SH-SY5Y (cell line): ENCODE data around the gene BCO2.

Experiments used
- GATA2 ChIP-seq: IDR thresholded peaks from 2 replicates; pipeline ENCODE4 v1.6.1; 2011; ENCODE audit warnings: mild to moderate bottlenecking, low read depth, low read length
- GATA3 ChIP-seq: IDR thresholded peaks from 2 replicates; pipeline ENCODE4 v1.6.1; 2011; ENCODE audit warnings: low read depth, mild to moderate bottlenecking, low read length, moderate library complexity

DNA sequence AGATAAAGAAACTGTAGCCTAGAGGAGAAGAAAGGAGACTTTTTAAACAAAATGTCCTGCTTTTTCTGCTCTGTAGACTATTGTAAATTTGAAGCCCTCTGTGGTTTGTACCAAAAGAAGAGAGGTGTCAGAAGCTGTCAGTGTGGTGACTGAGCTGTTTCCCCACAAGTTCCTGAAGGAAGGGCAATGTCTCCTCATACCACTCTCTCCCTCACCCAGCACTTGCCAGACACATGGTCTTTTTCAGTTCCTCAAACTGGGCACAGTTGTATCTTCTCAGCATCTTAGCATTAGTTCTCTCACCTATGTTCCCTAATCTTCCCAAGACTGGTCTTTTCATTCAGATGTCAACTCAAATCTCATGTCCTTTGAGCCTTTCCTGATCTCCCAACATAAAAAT is 4.3 kb downstream of the BCO2 start:
- TF ChIP-seq GATA3 = no peak
- no peak for TF ChIP-seq GATA2
